ENCODE results near the gene ATRAID.
A peak's percentile ranks its signal among the peaks of the same experiment; 100 is the strongest.

Gene ATRAID

DNA sequence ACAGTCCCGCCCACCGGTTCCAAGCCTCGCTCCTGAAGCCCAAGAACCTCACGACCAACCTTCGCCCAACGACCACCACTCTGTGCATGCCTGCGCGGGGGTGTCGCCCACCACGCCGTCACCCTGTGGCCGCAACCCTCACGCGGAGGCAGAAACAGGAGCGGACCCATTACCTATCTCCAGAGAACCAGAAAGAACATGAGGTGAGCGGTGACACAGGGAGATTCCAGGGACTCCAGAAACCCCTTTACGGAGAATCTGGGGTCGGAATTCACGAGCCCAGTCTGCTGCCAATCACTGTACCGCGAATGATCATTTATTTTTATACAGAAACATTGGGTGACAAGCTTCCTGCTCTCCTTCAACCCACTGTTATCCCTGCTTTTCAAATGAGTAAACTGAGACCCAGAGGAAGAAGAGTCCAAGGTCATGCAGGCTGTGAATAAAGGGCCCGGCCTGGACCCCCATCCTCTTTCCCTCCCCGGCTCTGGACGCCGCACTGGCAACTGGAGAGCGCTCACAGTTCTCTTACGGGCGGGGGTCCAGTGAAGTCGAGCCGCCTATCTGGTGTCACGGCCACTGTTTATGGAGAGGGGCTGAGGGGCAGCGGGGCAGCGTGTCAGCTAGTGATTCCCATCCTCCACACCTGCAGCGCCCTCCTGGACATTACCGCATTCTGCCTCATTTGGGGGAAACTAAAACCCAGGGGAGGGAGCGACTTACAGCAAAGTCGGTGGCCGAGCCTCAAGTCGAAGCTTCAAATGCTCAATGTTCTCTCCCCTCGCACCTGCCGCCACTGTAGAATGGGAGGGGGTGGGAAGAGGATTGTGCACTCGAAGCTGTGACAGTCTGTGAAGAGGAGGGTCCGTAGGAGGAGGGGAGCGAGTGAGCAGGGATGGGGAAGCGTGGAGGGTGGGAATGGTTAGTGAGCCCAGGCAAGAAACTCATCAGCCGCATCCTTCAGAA is 51.7 kb downstream of the ATRAID start:
- Histone ChIP-seq H3K27me3 (ENCODE audit: control insufficient read depth, insufficient read depth, low read length) (peaks cover 72% of the 10 kb centered on the region), H3K4me3 (ENCODE audit: low read length) (peak overlapping the region; percentile 19), H3K9ac (ENCODE audit: low read length) (no peak overlapping the region), H3K9me3 (ENCODE audit: control insufficient read depth, low read length) (no peaks in the 10 kb centered on the region), H3K36me3 (ENCODE audit: control insufficient read depth, insufficient read depth, low read length) (no peaks in the 10 kb centered on the region), H3K4me1 (ENCODE audit: control insufficient read depth, insufficient read depth, low read length) (peaks cover 30% of the 10 kb centered on the region)

DNA sequence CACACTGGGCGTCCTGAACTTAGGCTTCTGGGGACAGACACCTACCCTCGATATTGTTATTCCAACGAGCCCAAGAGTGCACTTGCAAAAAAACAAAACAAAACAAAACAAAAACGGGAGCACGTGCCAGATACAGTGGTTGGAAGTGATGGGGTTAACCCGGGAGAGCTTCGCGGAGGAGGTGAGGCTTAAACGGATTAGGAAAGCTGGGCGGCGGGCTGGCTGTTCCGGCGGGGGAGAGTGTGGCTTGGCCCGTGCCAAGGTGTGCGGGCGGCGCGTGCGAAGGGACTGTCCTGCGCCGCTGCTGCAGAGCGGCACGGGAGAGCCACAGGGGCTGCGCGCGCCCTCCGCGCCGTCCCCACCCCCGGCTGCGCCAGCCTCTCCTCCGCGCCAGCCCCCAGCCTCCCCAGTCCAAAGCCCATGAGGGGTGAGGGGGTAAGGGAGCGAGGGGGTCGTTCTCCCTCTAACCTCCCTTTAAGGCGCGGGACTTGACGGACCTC is 52.5 kb downstream of the ATRAID start:
- Histone ChIP-seq H3K4me1 (ENCODE audit: control insufficient read depth, insufficient read depth, low read length) (peaks cover 30% of the 10 kb centered on the region), H3K9me3 (ENCODE audit: control insufficient read depth, low read length) (no peaks in the 10 kb centered on the region), H3K4me3 (ENCODE audit: low read length) (no peak overlapping the region), H3K27me3 (ENCODE audit: control insufficient read depth, insufficient read depth, low read length) (peaks cover 68% of the 10 kb centered on the region), H3K36me3 (ENCODE audit: control insufficient read depth, insufficient read depth, low read length) (no peaks in the 10 kb centered on the region), H3K9ac (ENCODE audit: low read length) (no peak overlapping the region)

DNA sequence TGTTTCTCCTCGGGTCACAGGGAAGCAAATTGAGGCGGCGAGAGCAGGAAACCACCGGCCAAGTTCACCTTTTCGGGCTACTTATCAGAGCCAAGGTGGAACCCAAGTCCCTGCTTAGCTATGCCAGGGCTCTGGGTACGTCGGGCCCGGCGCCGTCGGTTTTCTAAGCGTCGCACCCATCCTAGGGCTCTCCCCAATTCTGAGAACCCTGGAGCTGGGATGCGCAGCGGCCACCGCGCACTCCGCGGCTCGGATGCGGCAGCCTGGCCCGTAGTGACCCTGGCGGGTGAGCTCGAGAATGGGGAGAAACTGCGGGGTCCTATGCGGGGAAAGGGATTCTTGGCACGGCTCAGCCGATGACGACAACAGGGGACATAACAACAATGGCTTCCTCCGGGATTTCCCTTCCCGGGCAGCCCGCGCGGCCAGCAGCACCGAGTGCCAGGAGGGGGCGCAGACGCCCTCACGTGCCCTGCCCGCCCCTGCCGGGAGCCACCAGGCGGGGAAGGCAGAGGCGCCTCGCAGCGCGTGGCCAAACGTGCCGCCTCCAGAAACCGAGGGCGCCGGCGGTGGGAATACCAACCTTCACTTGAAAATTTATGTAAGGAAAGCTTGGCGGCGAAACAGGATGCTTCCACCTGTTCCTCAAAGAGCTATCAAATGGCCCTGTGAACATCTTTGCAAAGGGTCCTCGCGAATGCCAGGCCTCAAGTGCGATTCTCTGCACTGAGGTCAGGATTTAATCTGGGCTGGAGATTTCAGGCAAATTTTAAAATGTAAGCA is 53.1 kb downstream of the ATRAID start:
- H3K9ac ChIP-seq (ENCODE audit: low read length) = no peak overlapping the region
- peaks cover 69% of the 10 kb centered on the region for H3K27me3 ChIP-seq (ENCODE audit: control insufficient read depth, insufficient read depth, low read length)
- no peaks in the 10 kb centered on the region for H3K9me3 ChIP-seq (ENCODE audit: control insufficient read depth, low read length)
- no peaks in the 10 kb centered on the region for H3K36me3 ChIP-seq (ENCODE audit: control insufficient read depth, insufficient read depth, low read length)
- H3K4me1 ChIP-seq (ENCODE audit: control insufficient read depth, insufficient read depth, low read length) = peaks cover 30% of the 10 kb centered on the region
- no peak overlapping the region for H3K4me3 ChIP-seq (ENCODE audit: low read length)

DNA sequence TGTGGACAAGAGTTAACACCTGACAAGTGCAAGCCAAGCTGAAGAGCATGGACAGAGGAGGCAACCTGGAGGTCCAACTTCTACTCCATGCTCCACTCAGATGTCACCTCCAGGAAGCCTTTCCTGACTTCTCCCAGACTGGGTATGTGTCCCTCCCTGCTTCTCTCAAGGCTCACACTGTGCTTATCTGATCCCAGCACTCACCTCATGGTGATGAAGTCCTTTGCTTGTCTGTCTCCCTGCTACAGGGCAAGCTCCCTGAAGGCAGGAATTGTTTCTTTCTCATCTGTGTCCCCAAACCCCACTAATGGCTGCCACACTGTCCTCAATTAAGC is 53.7 kb downstream of the ATRAID start:
- Histone ChIP-seq H3K36me3 (ENCODE audit: control insufficient read depth, insufficient read depth, low read length) (no peaks in the 10 kb centered on the region), H3K4me1 (ENCODE audit: control insufficient read depth, insufficient read depth, low read length) (peaks cover 30% of the 10 kb centered on the region), H3K9ac (ENCODE audit: low read length) (no peak overlapping the region), H3K27me3 (ENCODE audit: control insufficient read depth, insufficient read depth, low read length) (peaks cover 68% of the 10 kb centered on the region), H3K4me3 (ENCODE audit: low read length) (no peak overlapping the region), H3K9me3 (ENCODE audit: control insufficient read depth, low read length) (no peaks in the 10 kb centered on the region)
